Transverse colon (tissue), 4 donors: ENCODE data around the gene MUC20. TPM values are rescaled to one million over a fixed set of nuclear protein-coding genes. Genes with fewer than 3 reads are reported as not detected.
"Not testable (repeated sequence)": the region's sequence is repeated elsewhere in the genome, so short reads cannot be mapped to it uniquely, and the experiment has no call there.

Experiments
- DNase-seq: peaks from one replicate; pipeline ENCODE4 v3.0.0-alpha.2; 2019
- H3K27ac ChIP-seq, 4 donors: fragments of 200-600 bp; sonication (generic); 2 replicates each; pipeline ENCODE4 v1.5.1; 2016 to 2018; ENCODE audit warnings: inconsistent platforms in 4 of 4
- H3K27me3 ChIP-seq: fragments of 200-600 bp; sonication (generic); 2 replicates; pipeline ENCODE4 v1.5.1; 2017; ENCODE audit warnings: inconsistent platforms
- H3K36me3 ChIP-seq, 4 donors: fragments of 200-600 bp; sonication (generic); 2 replicates each; pipeline ENCODE4 v1.5.1; 2017 to 2019; ENCODE audit warnings: inconsistent platforms in 4 of 4
- H3K4me1 ChIP-seq, 4 donors: fragments of 200-600 bp; sonication (generic); 2 replicates each; pipeline ENCODE4 v1.5.1; 2017 to 2020; ENCODE audit warnings: inconsistent platforms in 4 of 4
- H3K4me3 ChIP-seq, 4 donors: fragments of 200-600 bp; sonication (generic); 1 replicate in 1 of 4; 2 replicates in 3 of 4; pipeline versions ENCODE4 v1.5.1 to v1.6.1; 2017 to 2019; ENCODE audit warnings: inconsistent platforms in 4 of 4
- H3K9me3 ChIP-seq, 2 donors: fragments of 200-600 bp; sonication (generic); 2 replicates each; pipeline ENCODE4 v1.5.1; 2017 to 2019; ENCODE audit warnings: inconsistent platforms in 2 of 2
- CTCF ChIP-seq, 5 experiments: fragments of 200-600 bp in 3 of 5; fragments of 450-650 bp in 2 of 5; sonication (generic) in 3 of 5; IDR thresholded peaks; 1 replicate in 2 of 5; 2 replicates in 3 of 5; pipeline ENCODE4 v1.5.1; 2016 to 2017; ENCODE audit warnings: antibody characterized with exemption in 5 of 5, inconsistent platforms in 3 of 5, mild to moderate bottlenecking in 2 of 5, moderate library complexity in 1 of 5
- EP300 ChIP-seq: sonication (generic); formaldehyde crosslinking; IDR thresholded peaks from one replicate; pipeline ENCODE4 v1.6.1; 2017; ENCODE audit warnings: antibody characterized with exemption, low read depth
- POLR2A ChIP-seq: fragments of 450-650 bp; IDR thresholded peaks from one replicate; pipeline ENCODE4 v1.6.1; 2016; ENCODE audit warnings: antibody characterized with exemption, mild to moderate bottlenecking, moderate library complexity
- POLR2AphosphoS5 ChIP-seq, 3 donors: sonication (generic); formaldehyde crosslinking; IDR thresholded peaks; one replicate each; pipeline ENCODE4 v1.6.1; 2016; ENCODE audit warnings: antibody characterized with exemption in 3 of 3
- WGBS, 2 donors: methylation state at CpG; one replicate each; pipeline ENCODE4 v1.1.5; 2018; ENCODE audit warnings: low coverage in 1 of 2; 5-methylcytosine and 5-hydroxymethylcytosine counted together
- in situ Hi-C, 4 donors: fragments of 200-750 bp; cut with MboI; loops; one replicate each; pipeline versions ENCODE4 v1.15.0 to v1.15.1; 2017; ENCODE audit warnings: low sequenced_read_pairs in 3 of 4, low pct_ligation_motif_present in 1 of 4, low pct_unique_long_range_greater_than_20kb in 1 of 4
- intact Hi-C: fragments of 100-400 bp; cut with DNase I; formaldehyde crosslinking; loops from one replicate; pipeline ENCODE4 v1.15.1; 2023; ENCODE audit warnings: low total_unique reads
- total RNA-seq, 4 donors: library from RNA; depleted of rRNA; stranded (reverse); fragments of >200 nt; gene quantifications; one replicate each; pipeline ENCODE4 v1.1.0, GENCODE V29; 2016

MUC20 gene
- total RNA-seq, 4 donors from 2014 or later: 65.9 to 321 (median 131) TPM

- H3K4me3 ChIP-seq: no peak overlapping the region
- H3K27ac ChIP-seq: no peak overlapping the region
- in situ Hi-C loops: loop anchor here in 2 of 4 donors (25.0 kb wide), 2 partner anchors 125 to 475 kb away; partner anchors contain the start of genes SLC51A (in 1 of the 2) and ZDHHC19 (in 1 of the 2)
- DNase-seq: no peak
- no peaks in the 10 kb centered on the region for H3K4me1 ChIP-seq
- no peaks in the 10 kb centered on the region for H3K27me3 ChIP-seq
- TF ChIP-seq EP300 (no peak), POLR2AphosphoS5 (IDR thresholded peaks at IDR 0.05) (no peak), CTCF (IDR thresholded peaks at IDR 0.05) (no peak), POLR2A (no peak)
- intact Hi-C loops: no loop called here
- 90 to 91% methylated on average over 8 to 12 of the region's 12 CpGs for WGBS, 2 donors
- H3K9me3 ChIP-seq: no peaks in the 10 kb centered on the region
- H3K36me3 ChIP-seq: no peaks in the 10 kb centered on the region
These were observed 16.2 kb downstream of the MUC20 start for GRCh38 chr3:195736866-195737490.

- H3K4me3 ChIP-seq, DNase-seq, H3K36me3 ChIP-seq, H3K27me3 ChIP-seq, H3K9me3 ChIP-seq, H3K4me1 ChIP-seq, H3K27ac ChIP-seq, intact Hi-C loops: not testable (repeated sequence)
- in situ Hi-C loops: loop anchor here in 2 of 4 donors (25.0 kb wide), 2 partner anchors 125 to 475 kb away; partner anchors contain the start of genes SLC51A (in 1 of the 2) and ZDHHC19 (in 1 of the 2)
- 82 to 90% methylated on average over 6 of the region's 6 CpGs for WGBS, 2 donors
These were observed 17.0 kb downstream of the MUC20 start for GRCh38 chr3:195737782-195738181.

GRCh38 chr3:195738274-195739044, 17.7 kb downstream of the MUC20 start:
- Histone ChIP-seq H3K27ac (no peak overlapping the region), H3K4me1 (no peaks in the 10 kb centered on the region), H3K9me3 (no peaks in the 10 kb centered on the region), H3K36me3 (no peaks in the 10 kb centered on the region), H3K27me3 (no peaks in the 10 kb centered on the region), H3K4me3 (no peak overlapping the region)
- WGBS, 2 donors: 88 to 92% methylated on average over 5 to 14 of the region's 14 CpGs
- intact Hi-C loops (no loop called here), in situ Hi-C loops (loop anchor here in 2 of 4 donors (25.0 kb wide), 2 partner anchors 126 to 474 kb away; partner anchors contain the start of genes SLC51A (in 1 of the 2) and ZDHHC19 (in 1 of the 2))
- no peak for TF ChIP-seq EP300
- no peak for TF ChIP-seq POLR2AphosphoS5 (IDR thresholded peaks at IDR 0.05)
- no peak for TF ChIP-seq POLR2A
- no peak for TF ChIP-seq CTCF (IDR thresholded peaks at IDR 0.05)
- no peak for DNase-seq

GRCh38 chr3:195739561-195740111, 18.9 kb downstream of the MUC20 start:
- Histone ChIP-seq H3K36me3 (no peaks in the 10 kb centered on the region), H3K4me1 (no peaks in the 10 kb centered on the region), H3K4me3 (no peak overlapping the region), H3K27me3 (no peaks in the 10 kb centered on the region), H3K9me3 (no peaks in the 10 kb centered on the region), H3K27ac (no peak overlapping the region)
- TF ChIP-seq POLR2AphosphoS5 (IDR thresholded peaks at IDR 0.05) (no peak), POLR2A (no peak), CTCF (IDR thresholded peaks at IDR 0.05) (no peak), EP300 (no peak)
- no peak for DNase-seq
- intact Hi-C loops: no loop called here
- in situ Hi-C loops: loop anchor here in 2 of 4 donors (25.0 kb wide), 2 partner anchors 127 to 473 kb away; partner anchors contain the start of genes SLC51A (in 1 of the 2) and ZDHHC19 (in 1 of the 2)
- WGBS, 2 donors: 86 to 96% methylated on average over 4 to 12 of the region's 13 CpGs
